Ishikawa (cell line): ENCODE measurements around the gene FOXI2.

Experiments
- CREB1 ChIP-seq: IDR thresholded peaks from 2 replicates; pipeline ENCODE4 v1.6.1; 2012; ENCODE audit warnings: low read depth
- EGR1 ChIP-seq: IDR thresholded peaks from 2 replicates; pipeline ENCODE4 v1.6.1; 2012
- NFIC ChIP-seq: IDR thresholded peaks from 2 replicates; pipeline ENCODE4 v1.6.1; 2012
- RAD21 ChIP-seq: IDR thresholded peaks from 2 replicates; pipeline ENCODE4 v1.6.1; 2012; ENCODE audit warnings: low read depth
- TCF12 ChIP-seq: IDR thresholded peaks from 2 replicates; pipeline ENCODE4 v1.6.1; 2012; ENCODE audit warnings: low read depth
- YY1 ChIP-seq: IDR thresholded peaks from 2 replicates; pipeline ENCODE4 v1.6.1; 2012; ENCODE audit warnings: low read depth
- TF ChIP-seq, protein P1 (sequence below): IDR thresholded peaks from 2 replicates; pipeline ENCODE4 v1.6.1; 2012; ENCODE audit warnings: low read depth, mild to moderate bottlenecking
- TF ChIP-seq, protein P2 (sequence below): IDR thresholded peaks from 2 replicates; pipeline ENCODE4 v1.6.1; 2012

DNA sequence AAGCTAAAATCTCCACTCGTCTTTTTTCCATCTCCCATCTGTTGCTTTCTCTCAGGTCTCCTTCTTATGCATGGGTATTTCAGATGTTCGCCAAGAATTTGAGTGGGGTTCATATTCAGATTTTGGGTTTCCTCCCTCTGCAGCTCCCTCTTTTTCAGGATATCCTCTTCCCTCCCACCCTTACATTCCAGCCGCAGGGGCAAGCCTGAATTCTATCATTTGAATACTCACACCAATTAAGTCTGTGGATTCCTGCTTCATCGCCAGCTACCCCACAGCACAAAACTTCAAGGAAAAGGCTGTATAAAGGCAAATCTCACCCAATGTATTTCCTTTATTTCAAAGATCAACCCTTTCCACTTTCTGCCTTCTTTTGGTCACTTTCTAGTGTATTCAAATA lies 41.6 kb upstream of the FOXI2 start:
- no peak for TF ChIP-seq NFIC
- TF ChIP-seq CREB1, result no peak
- TF ChIP-seq, protein P1, sequence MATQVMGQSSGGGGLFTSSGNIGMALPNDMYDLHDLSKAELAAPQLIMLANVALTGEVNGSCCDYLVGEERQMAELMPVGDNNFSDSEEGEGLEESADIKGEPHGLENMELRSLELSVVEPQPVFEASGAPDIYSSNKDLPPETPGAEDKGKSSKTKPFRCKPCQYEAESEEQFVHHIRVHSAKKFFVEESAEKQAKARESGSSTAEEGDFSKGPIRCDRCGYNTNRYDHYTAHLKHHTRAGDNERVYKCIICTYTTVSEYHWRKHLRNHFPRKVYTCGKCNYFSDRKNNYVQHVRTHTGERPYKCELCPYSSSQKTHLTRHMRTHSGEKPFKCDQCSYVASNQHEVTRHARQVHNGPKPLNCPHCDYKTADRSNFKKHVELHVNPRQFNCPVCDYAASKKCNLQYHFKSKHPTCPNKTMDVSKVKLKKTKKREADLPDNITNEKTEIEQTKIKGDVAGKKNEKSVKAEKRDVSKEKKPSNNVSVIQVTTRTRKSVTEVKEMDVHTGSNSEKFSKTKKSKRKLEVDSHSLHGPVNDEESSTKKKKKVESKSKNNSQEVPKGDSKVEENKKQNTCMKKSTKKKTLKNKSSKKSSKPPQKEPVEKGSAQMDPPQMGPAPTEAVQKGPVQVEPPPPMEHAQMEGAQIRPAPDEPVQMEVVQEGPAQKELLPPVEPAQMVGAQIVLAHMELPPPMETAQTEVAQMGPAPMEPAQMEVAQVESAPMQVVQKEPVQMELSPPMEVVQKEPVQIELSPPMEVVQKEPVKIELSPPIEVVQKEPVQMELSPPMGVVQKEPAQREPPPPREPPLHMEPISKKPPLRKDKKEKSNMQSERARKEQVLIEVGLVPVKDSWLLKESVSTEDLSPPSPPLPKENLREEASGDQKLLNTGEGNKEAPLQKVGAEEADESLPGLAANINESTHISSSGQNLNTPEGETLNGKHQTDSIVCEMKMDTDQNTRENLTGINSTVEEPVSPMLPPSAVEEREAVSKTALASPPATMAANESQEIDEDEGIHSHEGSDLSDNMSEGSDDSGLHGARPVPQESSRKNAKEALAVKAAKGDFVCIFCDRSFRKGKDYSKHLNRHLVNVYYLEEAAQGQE, result no peak
- TF ChIP-seq RAD21, result no peak
- TF ChIP-seq EGR1, result no peak
- TF ChIP-seq, protein P2, sequence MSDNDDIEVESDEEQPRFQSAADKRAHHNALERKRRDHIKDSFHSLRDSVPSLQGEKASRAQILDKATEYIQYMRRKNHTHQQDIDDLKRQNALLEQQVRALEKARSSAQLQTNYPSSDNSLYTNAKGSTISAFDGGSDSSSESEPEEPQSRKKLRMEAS, result no peak
- TF ChIP-seq TCF12, result no peak
- TF ChIP-seq YY1, result no peak
